ENCODE data around the gene CKLF. TPM values are rescaled to one million over a fixed set of nuclear protein-coding genes. Genes with fewer than 3 reads are reported as not detected.

The CKLF gene
- total RNA-seq, 2 donors from 2014 or later: 20.5 to 28.3 TPM

GRCh38 chr16:66569827-66570405, 17.5 kb downstream of the CKLF start:
- H3K9me3 ChIP-seq: no peaks in the 10 kb centered on the region
- H3K27me3 ChIP-seq (replicated peaks; ENCODE audit: insufficient read depth): no peaks in the 10 kb centered on the region
- intact Hi-C loops (cut with DNase I): no loop called here
- no peak for DNase-seq (ENCODE audit: low spot score)
- 61% methylated on average over 3 of the region's 3 CpGs for WGBS
- H3K4me3 ChIP-seq: no peak overlapping the region
- H3K4me1 ChIP-seq (replicated peaks): no peaks in the 10 kb centered on the region
- H3K36me3 ChIP-seq: no peaks in the 10 kb centered on the region
- no peak overlapping the region for H3K27ac ChIP-seq
- TF ChIP-seq POLR2A (IDR thresholded peaks at IDR 0.05) (no peak), POLR2AphosphoS5 (IDR thresholded peaks at IDR 0.05) (no peak), CTCF (IDR thresholded peaks at IDR 0.05) (no peak)

- no peak overlapping the region for H3K4me3 ChIP-seq
- H3K27me3 ChIP-seq (replicated peaks; ENCODE audit: insufficient read depth): no peaks in the 10 kb centered on the region
- no peak for TF ChIP-seq POLR2A (IDR thresholded peaks at IDR 0.05)
- TF ChIP-seq CTCF (IDR thresholded peaks at IDR 0.05): no peak
- no peak for TF ChIP-seq POLR2AphosphoS5 (IDR thresholded peaks at IDR 0.05)
- intact Hi-C loops (cut with DNase I): no loop called here
- no peaks in the 10 kb centered on the region for H3K36me3 ChIP-seq
- no peaks in the 10 kb centered on the region for H3K9me3 ChIP-seq
- H3K27ac ChIP-seq: no peak overlapping the region
- H3K4me1 ChIP-seq (replicated peaks): no peaks in the 10 kb centered on the region
- DNase-seq (ENCODE audit: low spot score): no peak
- 84% methylated on average over 2 of the region's 2 CpGs for WGBS
Measured at GRCh38 chr16:66572356-66572755, 20.0 kb downstream of the CKLF start.

- Histone ChIP-seq H3K4me1 (replicated peaks) (no peaks in the 10 kb centered on the region), H3K9me3 (no peaks in the 10 kb centered on the region), H3K4me3 (no peak overlapping the region), H3K27ac (no peak overlapping the region), H3K27me3 (replicated peaks; ENCODE audit: insufficient read depth) (no peaks in the 10 kb centered on the region), H3K36me3 (no peaks in the 10 kb centered on the region)
- intact Hi-C loops (cut with DNase I): no loop called here
- DNase-seq (ENCODE audit: low spot score): no peak
- 69% methylated on average over 1 of the region's 1 CpG for WGBS
- no peak for TF ChIP-seq POLR2A (IDR thresholded peaks at IDR 0.05)
- TF ChIP-seq CTCF (IDR thresholded peaks at IDR 0.05): no peak
- TF ChIP-seq POLR2AphosphoS5 (IDR thresholded peaks at IDR 0.05): no peak
Measured at GRCh38 chr16:66574081-66574480, 21.7 kb downstream of the CKLF start.

DNA sequence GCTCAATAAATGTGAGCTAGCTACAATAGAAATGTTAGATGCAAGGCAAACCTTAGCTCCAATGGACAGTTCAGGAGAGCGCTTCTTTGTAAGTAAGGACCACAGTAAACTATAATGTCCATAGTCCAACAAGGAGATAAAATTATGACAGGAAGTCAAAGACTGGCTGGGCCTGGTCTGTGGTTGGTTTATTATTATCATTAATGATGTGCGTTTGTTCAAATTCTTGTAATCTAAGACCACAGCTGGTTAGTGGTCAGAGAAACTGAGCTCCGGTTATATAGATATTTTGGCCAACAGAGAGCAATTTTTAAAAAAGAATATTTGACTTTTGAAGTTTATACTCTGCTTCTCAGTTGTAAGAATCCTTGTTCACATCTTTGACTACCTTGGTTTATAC, 22.2 kb downstream of the CKLF start:
- Histone ChIP-seq H3K4me1 (replicated peaks) (no peaks in the 10 kb centered on the region), H3K27ac (no peak overlapping the region), H3K4me3 (no peak overlapping the region), H3K36me3 (no peaks in the 10 kb centered on the region), H3K9me3 (no peaks in the 10 kb centered on the region), H3K27me3 (replicated peaks; ENCODE audit: insufficient read depth) (no peaks in the 10 kb centered on the region)
- 97% methylated on average over 3 of the region's 3 CpGs for WGBS
- DNase-seq (ENCODE audit: low spot score): no peak
- intact Hi-C loops (cut with DNase I): no loop called here
- no peak for TF ChIP-seq POLR2A (IDR thresholded peaks at IDR 0.05)
- no peak for TF ChIP-seq POLR2AphosphoS5 (IDR thresholded peaks at IDR 0.05)

GRCh38 chr16:66575060-66575459, 22.7 kb downstream of the CKLF start:
- H3K9me3 ChIP-seq: no peaks in the 10 kb centered on the region
- whole genome bisulfite sequencing: 97% methylated on average over 3 of the region's 3 CpGs

More at GRCh38 chr16:66575060-66575459, 22.7 kb downstream of the CKLF start:
- H3K4me3 ChIP-seq: no peak overlapping the region
- no peaks in the 10 kb centered on the region for H3K36me3 ChIP-seq
- TF ChIP-seq CTCF (IDR thresholded peaks at IDR 0.05): no peak
- no peak for TF ChIP-seq POLR2AphosphoS5 (IDR thresholded peaks at IDR 0.05)
- TF ChIP-seq POLR2A (IDR thresholded peaks at IDR 0.05): no peak
- intact Hi-C loops (cut with DNase I): no loop called here
- no peaks in the 10 kb centered on the region for H3K4me1 ChIP-seq (replicated peaks)
- H3K27ac ChIP-seq: no peak overlapping the region
- no peaks in the 10 kb centered on the region for H3K27me3 ChIP-seq (replicated peaks; ENCODE audit: insufficient read depth)
- DNase-seq (ENCODE audit: low spot score): no peak
